GM12865 (cell line): ENCODE measurements around the gene NRXN2.

Experiments
- DNase-seq: peaks from one replicate; pipeline ENCODE4 v3.0.0; 2010; ENCODE audit warnings: low read depth
- H3K4me3 ChIP-seq: 2 replicates; pipeline ENCODE4 v1.5.1; 2011; ENCODE audit warnings: mild to moderate bottlenecking, low read depth, low read length, control low read depth
- TF ChIP-seq, protein P1 (sequence below): IDR thresholded peaks from 2 replicates; pipeline ENCODE4 v1.5.1; 2011; ENCODE audit warnings: low read length, control low read depth, low read depth, inconsistent platforms; ENCODE audit not compliant: insufficient read depth; ENCODE audit errors: missing control alignments

NRXN2 gene

DNA sequence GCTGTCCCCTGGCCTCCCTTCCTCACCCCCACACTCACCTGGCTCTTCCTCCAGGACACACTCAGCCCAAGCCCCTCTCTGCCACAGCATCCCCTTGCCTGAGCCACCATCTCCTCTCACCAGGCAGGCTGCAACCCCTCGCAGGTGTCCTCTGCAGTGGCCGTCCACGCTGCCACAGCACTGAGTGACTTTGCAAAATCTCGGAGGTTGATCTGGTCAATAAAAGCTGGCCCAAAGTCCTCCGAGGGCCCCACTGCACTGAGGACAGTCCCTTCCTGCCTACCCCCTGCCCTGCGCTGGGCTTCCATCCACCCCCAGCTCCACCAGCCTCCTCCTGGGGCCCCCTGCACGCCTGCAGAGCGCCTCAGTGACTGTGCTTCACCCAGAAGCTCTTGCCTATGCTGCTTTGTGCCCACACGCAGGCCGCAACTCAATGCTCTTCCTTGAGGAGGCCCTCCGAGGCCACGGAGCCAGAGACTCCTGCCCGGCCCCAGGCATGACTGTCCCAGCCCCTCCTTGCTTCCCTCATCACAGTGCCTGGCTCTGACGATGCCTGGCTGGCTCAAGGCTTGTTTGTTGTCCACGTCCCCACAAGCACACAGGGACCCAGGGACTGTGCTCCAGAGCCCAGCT, 162.7 kb downstream of the NRXN2 start:
- TF ChIP-seq, protein P1, sequence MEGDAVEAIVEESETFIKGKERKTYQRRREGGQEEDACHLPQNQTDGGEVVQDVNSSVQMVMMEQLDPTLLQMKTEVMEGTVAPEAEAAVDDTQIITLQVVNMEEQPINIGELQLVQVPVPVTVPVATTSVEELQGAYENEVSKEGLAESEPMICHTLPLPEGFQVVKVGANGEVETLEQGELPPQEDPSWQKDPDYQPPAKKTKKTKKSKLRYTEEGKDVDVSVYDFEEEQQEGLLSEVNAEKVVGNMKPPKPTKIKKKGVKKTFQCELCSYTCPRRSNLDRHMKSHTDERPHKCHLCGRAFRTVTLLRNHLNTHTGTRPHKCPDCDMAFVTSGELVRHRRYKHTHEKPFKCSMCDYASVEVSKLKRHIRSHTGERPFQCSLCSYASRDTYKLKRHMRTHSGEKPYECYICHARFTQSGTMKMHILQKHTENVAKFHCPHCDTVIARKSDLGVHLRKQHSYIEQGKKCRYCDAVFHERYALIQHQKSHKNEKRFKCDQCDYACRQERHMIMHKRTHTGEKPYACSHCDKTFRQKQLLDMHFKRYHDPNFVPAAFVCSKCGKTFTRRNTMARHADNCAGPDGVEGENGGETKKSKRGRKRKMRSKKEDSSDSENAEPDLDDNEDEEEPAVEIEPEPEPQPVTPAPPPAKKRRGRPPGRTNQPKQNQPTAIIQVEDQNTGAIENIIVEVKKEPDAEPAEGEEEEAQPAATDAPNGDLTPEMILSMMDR: no peak
- no peak for DNase-seq
- H3K4me3 ChIP-seq: no peak overlapping the region

DNA sequence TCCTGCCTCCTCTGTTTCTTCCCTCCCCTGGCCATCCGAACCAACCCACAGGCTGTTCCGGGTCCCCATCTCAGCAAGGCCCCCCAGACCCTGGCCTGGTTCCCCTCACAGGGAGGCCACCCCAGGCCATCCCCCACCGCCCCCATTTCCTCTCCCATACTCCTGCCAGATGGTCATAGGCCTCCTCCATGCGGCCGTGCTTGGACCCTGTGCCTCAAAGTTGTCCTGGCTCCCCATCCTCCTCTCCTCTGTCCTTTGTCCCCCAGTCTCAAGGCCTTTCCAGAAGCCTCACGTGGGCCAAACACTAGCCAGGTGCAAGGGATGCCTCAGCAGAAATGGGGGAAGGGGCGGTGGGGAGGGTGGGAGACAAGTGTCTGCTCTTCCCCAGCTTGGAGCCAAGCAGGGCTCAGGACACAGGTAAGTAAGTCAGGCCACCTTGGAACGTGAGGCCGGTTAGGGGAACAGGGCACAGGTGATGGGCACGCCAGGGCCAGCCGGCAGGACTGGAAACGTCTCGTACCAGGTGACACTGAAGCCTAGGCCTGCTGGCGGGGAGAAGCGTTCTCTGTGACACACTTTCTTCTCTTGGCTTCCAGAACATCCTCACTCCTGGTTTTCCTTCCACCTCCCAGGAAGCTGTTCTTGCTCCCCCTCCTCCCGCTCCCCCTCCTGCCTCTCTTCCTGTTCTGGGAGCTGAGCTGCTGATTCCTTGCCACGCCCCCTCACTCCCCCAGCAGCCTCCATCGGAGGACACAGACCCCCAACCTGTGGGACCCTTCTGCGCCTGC, 163.5 kb downstream of the NRXN2 start:
- TF ChIP-seq, protein P1: no peak
- no peak overlapping the region for H3K4me3 ChIP-seq
- no peak for DNase-seq

DNA sequence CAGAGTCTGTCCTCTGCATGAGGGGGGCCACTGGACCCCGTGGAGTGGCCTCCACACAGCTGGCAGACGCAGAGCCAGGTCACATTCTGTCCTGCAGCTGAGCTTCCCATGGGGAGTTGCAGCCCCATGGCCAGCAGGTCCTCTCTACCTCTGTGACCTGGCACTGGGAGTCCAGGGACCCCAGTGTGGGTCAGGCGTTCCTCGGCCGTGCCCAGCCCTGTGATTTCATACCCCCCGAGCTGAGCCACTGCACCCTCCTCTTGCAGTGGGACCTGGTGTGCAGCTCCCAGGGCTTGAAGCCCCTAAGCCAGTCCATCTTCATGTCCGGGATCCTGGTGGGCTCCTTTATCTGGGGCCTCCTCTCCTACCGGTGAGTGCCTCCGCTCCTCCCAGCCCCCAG, 164.1 kb downstream of the NRXN2 start:
- H3K4me3 ChIP-seq: no peak overlapping the region
- DNase-seq: no peak
- TF ChIP-seq, protein P1: no peak

DNA sequence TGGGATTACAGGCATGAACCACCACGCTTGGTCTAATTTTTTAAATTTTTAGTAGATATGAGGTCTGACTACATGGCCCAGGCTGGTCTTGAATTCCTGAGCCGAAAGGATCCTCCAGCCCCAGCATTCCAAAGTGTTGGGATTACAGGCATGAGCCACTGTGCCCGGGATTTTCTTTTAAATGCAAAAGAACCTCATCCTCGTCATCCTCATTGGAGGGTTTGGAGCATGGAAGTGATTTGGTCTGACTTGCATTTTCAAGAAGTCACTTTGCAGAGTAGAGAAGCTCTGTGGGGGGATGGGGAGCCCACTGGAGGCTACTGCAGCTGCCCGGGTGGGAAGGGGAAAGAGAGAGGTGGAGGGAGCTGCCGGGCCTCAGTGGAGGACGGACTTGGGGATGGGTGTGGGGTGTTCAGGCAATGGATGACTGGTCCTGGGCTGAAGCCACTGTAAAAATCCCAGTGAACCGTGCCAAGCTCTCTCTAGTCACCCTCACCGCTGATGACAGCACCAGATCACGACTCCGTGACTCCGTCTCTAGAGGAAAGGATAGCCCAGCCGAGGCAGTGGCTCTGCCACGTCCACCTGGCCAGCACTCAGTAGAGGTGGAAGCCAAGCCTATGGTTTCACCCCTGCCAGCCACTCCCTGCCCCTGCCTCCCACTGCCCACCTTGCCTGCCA, 164.8 kb downstream of the NRXN2 start:
- TF ChIP-seq, protein P1: no peak
- no peak for DNase-seq

DNA sequence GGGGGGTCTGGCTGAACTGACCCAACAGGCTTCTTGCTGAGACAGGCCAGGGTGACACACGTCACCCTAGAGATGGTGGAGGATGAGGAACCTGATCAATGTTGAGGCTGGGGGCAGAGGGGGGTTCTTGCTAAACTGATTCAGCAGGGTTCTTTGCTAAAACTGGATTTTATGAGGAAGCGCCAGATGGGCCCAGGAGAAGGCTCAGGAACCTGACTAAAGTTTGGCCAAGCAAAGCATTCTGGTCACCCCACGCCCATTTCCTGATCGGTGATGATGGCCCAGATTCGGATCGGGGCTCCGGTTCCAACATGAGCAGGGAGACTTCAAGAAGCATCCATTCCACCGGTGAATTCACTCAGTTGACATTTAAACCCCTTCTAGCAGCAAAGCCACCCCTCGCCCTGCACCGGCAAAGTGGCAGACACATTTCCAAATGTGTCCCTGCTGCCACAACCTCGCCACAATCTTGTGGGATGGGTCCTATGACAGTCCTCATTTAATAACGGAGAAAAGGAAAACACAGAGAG, 166.2 kb downstream of the NRXN2 start:
- H3K4me3 ChIP-seq: no peak overlapping the region
- no peak for DNase-seq
- TF ChIP-seq, protein P1: no peak

More for the DNA sequence above, 164.8 kb downstream of the NRXN2 start:
- H3K4me3 ChIP-seq: no peak overlapping the region
